ENCODE measurements around the gene LUZP2.

DNA sequence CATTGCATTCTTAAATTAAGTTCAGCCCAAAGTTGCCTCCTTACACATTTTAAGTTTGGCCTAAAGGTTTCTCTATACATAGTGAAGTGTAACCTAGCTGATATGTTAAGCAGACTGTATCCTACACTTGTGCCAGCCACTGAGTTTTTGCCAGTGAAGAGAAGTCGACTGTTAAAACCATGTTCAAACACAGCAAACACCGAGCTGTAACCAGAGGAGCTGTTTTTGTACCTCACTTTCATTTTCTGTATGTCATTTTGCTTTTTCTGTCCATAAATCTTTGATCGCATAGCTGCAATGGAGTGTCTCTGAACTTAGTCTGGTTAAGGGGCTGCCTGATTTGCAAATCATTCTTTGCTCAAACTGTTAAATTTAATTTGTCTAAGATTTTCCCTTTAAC is 403.7 kb downstream of the LUZP2 start:
- TF ChIP-seq, protein P1, sequence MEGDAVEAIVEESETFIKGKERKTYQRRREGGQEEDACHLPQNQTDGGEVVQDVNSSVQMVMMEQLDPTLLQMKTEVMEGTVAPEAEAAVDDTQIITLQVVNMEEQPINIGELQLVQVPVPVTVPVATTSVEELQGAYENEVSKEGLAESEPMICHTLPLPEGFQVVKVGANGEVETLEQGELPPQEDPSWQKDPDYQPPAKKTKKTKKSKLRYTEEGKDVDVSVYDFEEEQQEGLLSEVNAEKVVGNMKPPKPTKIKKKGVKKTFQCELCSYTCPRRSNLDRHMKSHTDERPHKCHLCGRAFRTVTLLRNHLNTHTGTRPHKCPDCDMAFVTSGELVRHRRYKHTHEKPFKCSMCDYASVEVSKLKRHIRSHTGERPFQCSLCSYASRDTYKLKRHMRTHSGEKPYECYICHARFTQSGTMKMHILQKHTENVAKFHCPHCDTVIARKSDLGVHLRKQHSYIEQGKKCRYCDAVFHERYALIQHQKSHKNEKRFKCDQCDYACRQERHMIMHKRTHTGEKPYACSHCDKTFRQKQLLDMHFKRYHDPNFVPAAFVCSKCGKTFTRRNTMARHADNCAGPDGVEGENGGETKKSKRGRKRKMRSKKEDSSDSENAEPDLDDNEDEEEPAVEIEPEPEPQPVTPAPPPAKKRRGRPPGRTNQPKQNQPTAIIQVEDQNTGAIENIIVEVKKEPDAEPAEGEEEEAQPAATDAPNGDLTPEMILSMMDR (IDR thresholded peaks at IDR 0.05 in 8 of 11, conservative IDR thresholded peaks at IDR 0.05 in 3 of 11) = no peak
- no peak for TF ChIP-seq POLR2A (IDR thresholded peaks at IDR 0.05)
